GM23338 (cell line): ENCODE measurements around the gene PRDX6.

Source experiments
- CREB1 ChIP-seq: fragments of 250-450 bp; sonication (Bioruptor Pico); IDR thresholded peaks from 2 replicates; pipeline ENCODE4 v1.5.0; 2020; ENCODE audit warnings: low read depth, mild to moderate bottlenecking, moderate library complexity
- EZH2 ChIP-seq: fragments of 200-600 bp; sonication (generic); IDR thresholded peaks from one replicate; pipeline ENCODE4 v1.8.0; 2017; ENCODE audit warnings: antibody characterized with exemption, mild to moderate bottlenecking, low read depth; ENCODE audit not compliant: unreplicated experiment
- EZH2phosphoT487 ChIP-seq: fragments of 200-600 bp; sonication (generic); IDR thresholded peaks from one replicate; pipeline ENCODE4 v1.8.1; 2018; ENCODE audit warnings: antibody characterized with exemption; ENCODE audit not compliant: unreplicated experiment
- JUNB ChIP-seq: IDR thresholded peaks from one replicate; pipeline ENCODE4 v1.6.1; 2016; ENCODE audit warnings: antibody characterized with exemption; ENCODE audit not compliant: unreplicated experiment
- NANOG ChIP-seq: IDR thresholded peaks from 2 replicates; pipeline ENCODE4 v1.6.1; 2016; ENCODE audit warnings: antibody characterized with exemption, borderline replicate concordance
- POLR2AphosphoS5 ChIP-seq: IDR thresholded peaks from 2 replicates; pipeline ENCODE4 v1.6.1; 2016; ENCODE audit warnings: antibody characterized with exemption, low read depth
- TF ChIP-seq, protein P1 (sequence below), 2 experiments: fragments of 200-600 bp in 1 of 2; sonication (generic) in 1 of 2; conservative IDR thresholded peaks; 2 replicates each; pipeline versions ENCODE4 v1.5.1 to v1.6.1; 2016 to 2017; ENCODE audit warnings: antibody characterized with exemption in 2 of 2, low read depth in 2 of 2, mild to moderate bottlenecking in 2 of 2, moderate library complexity in 1 of 2
- TF ChIP-seq, protein P2 (sequence below): IDR thresholded peaks from one replicate; pipeline ENCODE4 v1.6.1; 2018; ENCODE audit warnings: antibody characterized with exemption; ENCODE audit not compliant: unreplicated experiment

GRCh38 chr1:173475564-173476196 is 1.5 kb upstream of the PRDX6 start:
- TF ChIP-seq, protein P1, sequence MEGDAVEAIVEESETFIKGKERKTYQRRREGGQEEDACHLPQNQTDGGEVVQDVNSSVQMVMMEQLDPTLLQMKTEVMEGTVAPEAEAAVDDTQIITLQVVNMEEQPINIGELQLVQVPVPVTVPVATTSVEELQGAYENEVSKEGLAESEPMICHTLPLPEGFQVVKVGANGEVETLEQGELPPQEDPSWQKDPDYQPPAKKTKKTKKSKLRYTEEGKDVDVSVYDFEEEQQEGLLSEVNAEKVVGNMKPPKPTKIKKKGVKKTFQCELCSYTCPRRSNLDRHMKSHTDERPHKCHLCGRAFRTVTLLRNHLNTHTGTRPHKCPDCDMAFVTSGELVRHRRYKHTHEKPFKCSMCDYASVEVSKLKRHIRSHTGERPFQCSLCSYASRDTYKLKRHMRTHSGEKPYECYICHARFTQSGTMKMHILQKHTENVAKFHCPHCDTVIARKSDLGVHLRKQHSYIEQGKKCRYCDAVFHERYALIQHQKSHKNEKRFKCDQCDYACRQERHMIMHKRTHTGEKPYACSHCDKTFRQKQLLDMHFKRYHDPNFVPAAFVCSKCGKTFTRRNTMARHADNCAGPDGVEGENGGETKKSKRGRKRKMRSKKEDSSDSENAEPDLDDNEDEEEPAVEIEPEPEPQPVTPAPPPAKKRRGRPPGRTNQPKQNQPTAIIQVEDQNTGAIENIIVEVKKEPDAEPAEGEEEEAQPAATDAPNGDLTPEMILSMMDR (conservative IDR thresholded peaks at IDR 0.05; ENCODE audit: low read depth in 2 of 2), result no peak
- TF ChIP-seq EZH2 (no peak), JUNB (no peak), EZH2phosphoT487 (no peak), POLR2AphosphoS5 (no peak), CREB1 (CRISPR knock-in tag) (no peak), NANOG (no peak)
- TF ChIP-seq, protein P2, sequence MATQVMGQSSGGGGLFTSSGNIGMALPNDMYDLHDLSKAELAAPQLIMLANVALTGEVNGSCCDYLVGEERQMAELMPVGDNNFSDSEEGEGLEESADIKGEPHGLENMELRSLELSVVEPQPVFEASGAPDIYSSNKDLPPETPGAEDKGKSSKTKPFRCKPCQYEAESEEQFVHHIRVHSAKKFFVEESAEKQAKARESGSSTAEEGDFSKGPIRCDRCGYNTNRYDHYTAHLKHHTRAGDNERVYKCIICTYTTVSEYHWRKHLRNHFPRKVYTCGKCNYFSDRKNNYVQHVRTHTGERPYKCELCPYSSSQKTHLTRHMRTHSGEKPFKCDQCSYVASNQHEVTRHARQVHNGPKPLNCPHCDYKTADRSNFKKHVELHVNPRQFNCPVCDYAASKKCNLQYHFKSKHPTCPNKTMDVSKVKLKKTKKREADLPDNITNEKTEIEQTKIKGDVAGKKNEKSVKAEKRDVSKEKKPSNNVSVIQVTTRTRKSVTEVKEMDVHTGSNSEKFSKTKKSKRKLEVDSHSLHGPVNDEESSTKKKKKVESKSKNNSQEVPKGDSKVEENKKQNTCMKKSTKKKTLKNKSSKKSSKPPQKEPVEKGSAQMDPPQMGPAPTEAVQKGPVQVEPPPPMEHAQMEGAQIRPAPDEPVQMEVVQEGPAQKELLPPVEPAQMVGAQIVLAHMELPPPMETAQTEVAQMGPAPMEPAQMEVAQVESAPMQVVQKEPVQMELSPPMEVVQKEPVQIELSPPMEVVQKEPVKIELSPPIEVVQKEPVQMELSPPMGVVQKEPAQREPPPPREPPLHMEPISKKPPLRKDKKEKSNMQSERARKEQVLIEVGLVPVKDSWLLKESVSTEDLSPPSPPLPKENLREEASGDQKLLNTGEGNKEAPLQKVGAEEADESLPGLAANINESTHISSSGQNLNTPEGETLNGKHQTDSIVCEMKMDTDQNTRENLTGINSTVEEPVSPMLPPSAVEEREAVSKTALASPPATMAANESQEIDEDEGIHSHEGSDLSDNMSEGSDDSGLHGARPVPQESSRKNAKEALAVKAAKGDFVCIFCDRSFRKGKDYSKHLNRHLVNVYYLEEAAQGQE, result no peak
